Jurkat, Clone E6-1 (cell line): Measurements from ENCODE around the gene ADAM19.

ENCODE experiments used
- DNase-seq: peaks from one replicate; pipeline ENCODE4 v3.0.0-alpha.2; 2011; ENCODE audit warnings: low read depth, low spot score
- H3K4me3 ChIP-seq: 2 replicates; pipeline ENCODE4 v1.5.1; 2011; ENCODE audit warnings: mild to moderate bottlenecking, low read length, control low read depth, moderate library complexity

ADAM19 gene

GRCh38 chr5:157528036-157528632 is 47.4 kb downstream of the ADAM19 start:
- DNase-seq = no peak
- H3K4me3 ChIP-seq = no peak overlapping the region

GRCh38 chr5:157524887-157525286 is 50.7 kb downstream of the ADAM19 start:
- no peak for DNase-seq
- no peak overlapping the region for H3K4me3 ChIP-seq

GRCh38 chr5:157523976-157524375 is 51.6 kb downstream of the ADAM19 start:
- no peak for DNase-seq
- H3K4me3 ChIP-seq = no peak overlapping the region

- H3K4me3 ChIP-seq = no peak overlapping the region
- no peak for DNase-seq
These were observed 53.9 kb downstream of the ADAM19 start for GRCh38 chr5:157521704-157522029.

GRCh38 chr5:157520911-157521703 is 54.5 kb downstream of the ADAM19 start:
- DNase-seq = no peak
- no peak overlapping the region for H3K4me3 ChIP-seq

- H3K4me3 ChIP-seq = no peak overlapping the region
- no peak for DNase-seq
These were observed 55.9 kb downstream of the ADAM19 start for GRCh38 chr5:157519579-157520253.

GRCh38 chr5:157518963-157519362 is 56.6 kb downstream of the ADAM19 start:
- H3K4me3 ChIP-seq = no peak overlapping the region
- DNase-seq = no peak

GRCh38 chr5:157516626-157517325 is 58.8 kb downstream of the ADAM19 start:
- no peak for DNase-seq
- H3K4me3 ChIP-seq = no peak overlapping the region

GRCh38 chr5:157516006-157516405 is 59.6 kb downstream of the ADAM19 start:
- no peak for DNase-seq
- no peak overlapping the region for H3K4me3 ChIP-seq

- no peak overlapping the region for H3K4me3 ChIP-seq
- DNase-seq = no peak
These were observed 60.6 kb downstream of the ADAM19 start for GRCh38 chr5:157514974-157515373.

- no peak overlapping the region for H3K4me3 ChIP-seq
- no peak for DNase-seq
These were observed 62.4 kb downstream of the ADAM19 start for GRCh38 chr5:157513182-157513581.

- DNase-seq = no peak
- no peak overlapping the region for H3K4me3 ChIP-seq
These were observed 63.6 kb downstream of the ADAM19 start for GRCh38 chr5:157511651-157512644.

- no peak for DNase-seq
- no peak overlapping the region for H3K4me3 ChIP-seq
These were observed 64.9 kb downstream of the ADAM19 start for GRCh38 chr5:157510682-157511081.

GRCh38 chr5:157509587-157509986 is 66.0 kb downstream of the ADAM19 start:
- DNase-seq = no peak

GRCh38 chr5:157509093-157509492 is 66.5 kb downstream of the ADAM19 start:
- no peak overlapping the region for H3K4me3 ChIP-seq
- DNase-seq = no peak

More at GRCh38 chr5:157509587-157509986, 66.0 kb downstream of the ADAM19 start:
- H3K4me3 ChIP-seq = no peak overlapping the region

GRCh38 chr5:157506981-157507780 is 68.4 kb downstream of the ADAM19 start:
- no peak for DNase-seq

GRCh38 chr5:157506066-157506590 is 69.4 kb downstream of the ADAM19 start:
- H3K4me3 ChIP-seq = no peak overlapping the region
- no peak for DNase-seq

More at GRCh38 chr5:157506981-157507780, 68.4 kb downstream of the ADAM19 start:
- H3K4me3 ChIP-seq = no peak overlapping the region

GRCh38 chr5:157505496-157505895 is 70.1 kb downstream of the ADAM19 start:
- H3K4me3 ChIP-seq = no peak overlapping the region
- no peak for DNase-seq
